Endodermal cell (in vitro differentiated cells): ENCODE results near the gene DNAH8. TPM values are rescaled to one million over a fixed set of nuclear protein-coding genes. Genes with fewer than 3 reads are reported as not detected.

Experiments used
- DNase-seq: peaks from one replicate; pipeline ENCODE4 v3.0.0-alpha.2; 2017
- H3K27ac ChIP-seq: 2 replicates; pipeline ENCODE4 v1.5.1; 2013; ENCODE audit warnings: mild to moderate bottlenecking, low read depth, low read length, moderate library complexity
- H3K27me3 ChIP-seq: 2 replicates; pipeline ENCODE4 v1.6.1; 2013; ENCODE audit warnings: mild to moderate bottlenecking, low read length, moderate library complexity; ENCODE audit not compliant: insufficient read depth, control insufficient read depth, poor library complexity, severe bottlenecking
- H3K36me3 ChIP-seq: 2 replicates; pipeline ENCODE4 v1.7.0; 2013; ENCODE audit warnings: mild to moderate bottlenecking, low read length, moderate library complexity; ENCODE audit not compliant: control insufficient read depth, insufficient read depth
- H3K4me1 ChIP-seq: one replicate; pipeline ENCODE4 v1.7.0; 2013; ENCODE audit warnings: low read length; ENCODE audit not compliant: control insufficient read depth, insufficient read depth
- H3K4me3 ChIP-seq: 2 replicates; pipeline ENCODE4 v1.5.1; 2013; ENCODE audit warnings: mild to moderate bottlenecking, low read length, moderate library complexity
- H3K9ac ChIP-seq: 2 replicates; pipeline ENCODE4 v1.6.1; 2013; ENCODE audit warnings: mild to moderate bottlenecking, low read length, moderate library complexity; ENCODE audit not compliant: poor library complexity, severe bottlenecking; ENCODE audit errors: extremely low read depth
- H3K9me3 ChIP-seq: 2 replicates; pipeline ENCODE4 v1.6.1; 2013; ENCODE audit warnings: mild to moderate bottlenecking, low read length, moderate library complexity; ENCODE audit not compliant: control insufficient read depth
- H3K27ac Mint-ChIP-seq: 2 replicates; pipeline ENCODE4 v1.8.0; 2020; ENCODE audit warnings: mixed read lengths
- H3K27me3 Mint-ChIP-seq: 2 replicates; pipeline ENCODE4 v1.8.0; 2021; ENCODE audit warnings: mild to moderate bottlenecking, mixed read lengths; ENCODE audit not compliant: insufficient read depth
- H3K36me3 Mint-ChIP-seq: 2 replicates; pipeline ENCODE4 v1.8.0; 2020; ENCODE audit warnings: low read depth, mixed read lengths
- H3K4me1 Mint-ChIP-seq: 2 replicates; pipeline ENCODE4 v1.8.0; 2020; ENCODE audit warnings: mixed read lengths
- H3K4me3 Mint-ChIP-seq: 2 replicates; pipeline ENCODE4 v1.8.0; 2020; ENCODE audit warnings: mild to moderate bottlenecking, moderate library complexity, mixed read lengths
- H3K9me3 Mint-ChIP-seq: 2 replicates; pipeline ENCODE4 v1.8.0; 2020; ENCODE audit warnings: mild to moderate bottlenecking, mixed read lengths
- WGBS, 2 experiments: methylation state at CpG; one replicate each; pipeline versions ENCODE4 v1.1.5 to v1.1.7; 2013; ENCODE audit warnings: missing lambda C conversion rate in 2 of 2, mixed read lengths in 1 of 2; ENCODE audit not compliant: insufficient coverage in 1 of 2, insufficient read length in 1 of 2; 5-methylcytosine and 5-hydroxymethylcytosine counted together
- total RNA-seq, 2 donors: library from RNA; stranded (reverse); fragmentation: NEBNext Ultra II Directional in 1 of 2; extraction: Animal tissue kit (Norgen Biotek cat#: 25700) in 1 of 2; gene quantifications; 2 replicates in 1 of 2; 3 replicates in 1 of 2; pipeline ENCODE4 v1.2.1, GENCODE V29; 2021
- TF ChIP-seq, protein P1 (sequence below): fragments of 200-600 bp; sonication (generic); conservative IDR thresholded peaks from 2 replicates; pipeline ENCODE4 v1.5.0; 2021; ENCODE audit warnings: antibody characterized with exemption, mild to moderate bottlenecking

The DNAH8 gene
- total RNA-seq, 2 donors from 2014 or later: not detected

DNA sequence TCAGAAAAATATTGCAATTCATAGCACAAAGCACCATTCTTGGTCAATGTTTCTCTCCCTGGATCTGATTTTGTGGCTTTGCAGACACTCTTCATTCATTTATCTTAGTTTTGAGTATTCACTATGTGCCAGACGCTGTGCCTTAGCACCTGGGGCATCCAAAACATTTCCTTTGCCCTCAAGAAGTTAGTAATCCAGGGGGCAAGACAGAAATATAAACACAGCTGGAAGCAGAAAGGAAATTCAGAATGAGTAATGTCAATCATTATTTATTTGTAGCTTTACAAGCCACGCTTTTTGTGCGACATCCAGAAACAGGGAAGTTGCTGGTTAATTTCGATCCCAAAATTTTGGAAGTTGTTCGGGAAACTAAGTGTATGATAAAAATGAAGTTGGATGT lies 71.4 kb downstream of the DNAH8 start:
- no peaks in the 10 kb centered on the region for H3K27me3 ChIP-seq
- TF ChIP-seq, protein P1, sequence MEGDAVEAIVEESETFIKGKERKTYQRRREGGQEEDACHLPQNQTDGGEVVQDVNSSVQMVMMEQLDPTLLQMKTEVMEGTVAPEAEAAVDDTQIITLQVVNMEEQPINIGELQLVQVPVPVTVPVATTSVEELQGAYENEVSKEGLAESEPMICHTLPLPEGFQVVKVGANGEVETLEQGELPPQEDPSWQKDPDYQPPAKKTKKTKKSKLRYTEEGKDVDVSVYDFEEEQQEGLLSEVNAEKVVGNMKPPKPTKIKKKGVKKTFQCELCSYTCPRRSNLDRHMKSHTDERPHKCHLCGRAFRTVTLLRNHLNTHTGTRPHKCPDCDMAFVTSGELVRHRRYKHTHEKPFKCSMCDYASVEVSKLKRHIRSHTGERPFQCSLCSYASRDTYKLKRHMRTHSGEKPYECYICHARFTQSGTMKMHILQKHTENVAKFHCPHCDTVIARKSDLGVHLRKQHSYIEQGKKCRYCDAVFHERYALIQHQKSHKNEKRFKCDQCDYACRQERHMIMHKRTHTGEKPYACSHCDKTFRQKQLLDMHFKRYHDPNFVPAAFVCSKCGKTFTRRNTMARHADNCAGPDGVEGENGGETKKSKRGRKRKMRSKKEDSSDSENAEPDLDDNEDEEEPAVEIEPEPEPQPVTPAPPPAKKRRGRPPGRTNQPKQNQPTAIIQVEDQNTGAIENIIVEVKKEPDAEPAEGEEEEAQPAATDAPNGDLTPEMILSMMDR: no peak
- H3K4me3 ChIP-seq: no peak overlapping the region
- no peak for DNase-seq
- WGBS, 2 experiments: 92 to 93% methylated on average over 4 to 5 of the region's 5 CpGs
- H3K36me3 ChIP-seq: no peaks in the 10 kb centered on the region
- no peaks in the 10 kb centered on the region for H3K9me3 Mint-ChIP-seq
- no peak overlapping the region for H3K27ac ChIP-seq
- H3K27ac Mint-ChIP-seq: no peak overlapping the region
- H3K9ac ChIP-seq: no peak overlapping the region
- no peak overlapping the region for H3K4me3 Mint-ChIP-seq
- H3K36me3 Mint-ChIP-seq: no peaks in the 10 kb centered on the region
- H3K27me3 Mint-ChIP-seq: no peaks in the 10 kb centered on the region
- H3K4me1 ChIP-seq: no peaks in the 10 kb centered on the region
- H3K9me3 ChIP-seq: no peaks in the 10 kb centered on the region
- H3K4me1 Mint-ChIP-seq: peaks cover 20% of the 10 kb centered on the region

DNA sequence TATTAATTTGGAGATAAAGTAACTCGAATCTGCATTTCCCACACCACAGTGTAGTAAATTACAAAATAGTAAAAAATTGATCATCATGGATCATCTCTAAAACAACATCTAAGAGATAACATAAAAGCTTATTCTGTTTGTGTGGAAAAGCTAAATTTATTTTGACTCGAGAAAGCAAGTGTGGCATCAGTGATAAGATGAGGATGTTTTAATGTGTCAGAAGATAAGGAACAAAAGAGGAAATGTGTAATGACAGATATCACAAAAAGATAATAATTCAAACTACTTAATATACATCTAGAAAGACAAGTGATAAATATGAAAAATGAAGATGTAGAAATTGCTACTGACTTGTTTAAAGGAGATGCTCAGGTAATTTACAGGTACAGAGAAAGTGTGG lies 74.1 kb downstream of the DNAH8 start:
- TF ChIP-seq, protein P1: no peak

GRCh38 chr6:38792356-38792755 lies 77.2 kb downstream of the DNAH8 start:
- no peak overlapping the region for H3K9ac ChIP-seq
- H3K27ac ChIP-seq: no peak overlapping the region
- no peaks in the 10 kb centered on the region for H3K9me3 ChIP-seq
- Mint-ChIP-seq H3K27ac (no peak overlapping the region), H3K9me3 (no peaks in the 10 kb centered on the region), H3K4me3 (no peak overlapping the region), H3K36me3 (no peaks in the 10 kb centered on the region), H3K4me1 (peaks cover 14% of the 10 kb centered on the region), H3K27me3 (no peaks in the 10 kb centered on the region)
- no peaks in the 10 kb centered on the region for H3K27me3 ChIP-seq
- H3K36me3 ChIP-seq: no peaks in the 10 kb centered on the region
- H3K4me3 ChIP-seq: no peak overlapping the region
- H3K4me1 ChIP-seq: no peaks in the 10 kb centered on the region
- TF ChIP-seq, protein P1: no peak
- no peak for DNase-seq
- WGBS, 2 experiments: 95 to 100% methylated on average over 1 to 2 of the region's 2 CpGs

More for the DNA sequence above, 74.1 kb downstream of the DNAH8 start:
- no peaks in the 10 kb centered on the region for H3K9me3 Mint-ChIP-seq
- no peak overlapping the region for H3K9ac ChIP-seq
- H3K9me3 ChIP-seq: no peaks in the 10 kb centered on the region
- H3K27ac Mint-ChIP-seq: no peak overlapping the region
- WGBS, 2 experiments: 69% methylated on average over 1 of the region's 2 CpGs; no CpG with 5 or more reads in 1 of the 2 experiments
- H3K36me3 Mint-ChIP-seq: no peaks in the 10 kb centered on the region
- no peaks in the 10 kb centered on the region for H3K4me1 ChIP-seq
- no peak for DNase-seq
- H3K27me3 ChIP-seq: no peaks in the 10 kb centered on the region
- no peak overlapping the region for H3K27ac ChIP-seq
- H3K4me1 Mint-ChIP-seq: peaks cover 11% of the 10 kb centered on the region
- H3K27me3 Mint-ChIP-seq: no peaks in the 10 kb centered on the region
- H3K4me3 ChIP-seq: no peak overlapping the region
- H3K4me3 Mint-ChIP-seq: no peak overlapping the region
- H3K36me3 ChIP-seq: no peaks in the 10 kb centered on the region
